Epidermal melanocyte (primary cell): ENCODE data around the gene ALLC.

Experiments
- DNase-seq: peaks from one replicate; pipeline ENCODE4 v3.0.0; 2011; ENCODE audit warnings: low spot score; ENCODE audit not compliant: insufficient read length

ALLC gene

DNA sequence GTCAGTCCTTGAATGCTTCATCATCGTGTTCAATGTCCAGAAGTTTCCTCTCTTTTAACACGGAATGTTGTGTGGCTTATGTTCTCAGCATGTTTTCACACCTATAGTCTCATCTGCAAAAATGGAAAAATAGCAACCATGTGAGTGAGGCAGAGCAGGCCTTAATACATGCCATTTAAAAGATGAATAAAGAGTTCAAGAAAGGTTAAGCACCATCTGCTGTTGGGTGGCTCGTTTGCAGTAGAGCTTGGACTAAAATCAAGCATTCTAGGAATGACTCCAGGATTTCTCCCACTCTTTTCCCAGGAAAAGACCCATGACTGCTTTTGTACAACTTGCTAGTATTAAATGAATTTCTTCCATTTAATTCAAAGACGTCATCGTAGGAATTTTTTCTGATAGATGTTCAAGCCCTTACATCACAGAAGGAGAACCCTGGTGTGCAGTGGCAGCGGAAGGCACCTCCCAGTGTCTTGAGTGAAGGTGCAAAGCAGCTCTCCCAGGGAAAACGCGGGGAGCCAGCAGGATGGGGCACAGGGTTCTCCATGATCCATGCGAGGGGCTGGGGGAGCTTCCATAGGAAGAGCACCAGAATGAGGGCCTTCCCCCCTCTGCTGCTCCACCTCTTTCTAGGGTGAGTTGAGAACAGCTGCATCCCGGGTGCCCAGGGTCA is 55.0 kb downstream of the ALLC start:
- DNase-seq, result no peak

DNA sequence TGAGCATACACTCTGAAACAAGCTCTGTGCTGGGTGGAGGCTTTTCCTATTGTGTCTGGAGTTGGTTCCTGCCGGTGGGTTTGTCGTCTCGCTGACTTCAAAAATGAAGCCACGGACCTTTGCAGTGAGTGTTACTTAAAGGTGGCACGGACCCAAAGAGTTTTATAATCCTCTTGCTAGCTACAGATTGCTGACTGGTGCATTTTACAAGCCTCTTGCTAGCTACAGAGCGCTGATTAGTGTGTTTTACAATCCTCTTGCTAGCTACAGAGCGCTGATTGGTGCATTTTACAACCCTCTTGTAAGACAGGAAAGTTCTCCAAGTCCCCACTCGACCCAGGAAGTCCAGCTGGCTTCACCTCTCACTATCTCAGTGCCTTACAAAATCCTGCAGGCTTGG is 60.7 kb downstream of the ALLC start:
- DNase-seq, result no peak

DNA sequence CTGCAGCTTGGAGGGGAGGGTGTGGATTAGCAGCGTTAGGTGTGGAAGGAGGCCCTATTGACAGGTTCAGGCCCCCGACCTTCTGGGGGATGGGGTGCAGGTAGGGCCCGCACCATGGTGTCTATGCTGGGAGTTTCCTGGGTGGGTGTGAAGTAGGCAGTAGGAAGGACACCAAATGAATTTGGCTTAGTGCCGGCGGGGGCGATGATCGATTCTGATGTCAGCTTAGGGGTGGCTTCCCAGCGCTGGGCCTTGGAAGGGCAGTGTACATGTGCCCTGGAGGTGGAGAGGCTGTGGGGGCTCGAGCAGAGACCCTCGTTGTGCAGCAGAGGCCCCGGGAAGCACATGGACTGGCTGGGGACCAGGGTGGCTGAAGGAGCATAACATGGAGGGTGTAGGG is 67.0 kb downstream of the ALLC start:
- DNase-seq, result no peak

DNA sequence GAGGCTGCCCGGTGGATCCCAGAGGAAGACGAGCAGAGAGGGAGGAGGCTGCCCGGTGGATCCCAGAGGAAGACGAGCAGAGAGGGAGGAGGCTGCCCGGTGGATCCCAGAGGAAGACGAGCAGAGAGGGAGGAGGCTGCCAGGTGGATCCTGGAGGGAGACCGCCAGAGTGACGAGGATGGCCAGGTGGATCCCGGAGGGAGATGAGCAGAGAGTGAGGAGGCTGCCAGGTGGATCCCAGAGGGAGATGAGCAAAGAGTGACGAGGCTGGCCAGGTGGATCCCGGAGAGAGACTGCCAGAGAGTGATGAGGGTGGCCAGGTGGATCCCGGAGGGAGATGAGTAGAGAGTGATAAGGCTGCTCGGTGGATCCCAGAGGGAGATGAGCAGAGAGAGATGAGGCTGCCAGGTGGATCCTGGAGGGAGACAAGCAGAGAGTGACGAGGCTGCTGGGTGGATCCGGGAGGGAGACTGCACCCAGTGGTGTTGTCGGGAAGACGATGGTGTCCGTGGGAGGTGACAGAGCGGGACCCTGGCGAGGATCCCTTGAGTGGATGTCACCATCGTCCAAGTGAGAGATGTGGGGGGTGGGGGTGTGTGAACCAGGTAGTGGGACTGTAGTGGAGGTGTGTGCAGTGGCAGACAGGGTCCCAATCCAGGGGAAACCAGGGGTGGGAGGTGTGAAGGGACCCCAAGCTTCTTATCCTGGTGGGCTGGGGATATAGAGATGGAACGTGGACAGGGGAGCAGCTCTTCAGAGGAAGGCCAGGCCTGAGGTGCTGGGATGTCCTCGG is 67.7 kb downstream of the ALLC start:
- DNase-seq, result no peak

DNA sequence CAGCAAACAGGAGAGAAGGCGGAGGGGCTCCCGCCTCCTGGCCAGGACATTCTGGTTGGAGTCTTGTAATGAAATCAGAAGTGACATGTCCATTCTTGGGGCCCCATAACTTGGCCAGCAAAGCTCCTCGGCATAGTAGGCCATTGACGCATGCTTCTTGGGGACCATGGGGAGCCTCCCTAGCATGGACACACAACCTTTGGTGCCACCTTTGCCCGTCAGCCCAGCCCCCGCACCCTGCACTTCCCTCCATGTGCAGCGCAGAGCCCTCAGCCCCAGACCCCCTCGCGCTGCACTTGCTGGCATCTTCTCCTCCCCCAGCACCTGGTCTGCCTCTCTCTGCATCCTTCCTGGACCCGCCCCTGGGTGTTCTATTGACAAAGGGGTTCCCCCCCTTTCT is 68.5 kb downstream of the ALLC start:
- no peak for DNase-seq

DNA sequence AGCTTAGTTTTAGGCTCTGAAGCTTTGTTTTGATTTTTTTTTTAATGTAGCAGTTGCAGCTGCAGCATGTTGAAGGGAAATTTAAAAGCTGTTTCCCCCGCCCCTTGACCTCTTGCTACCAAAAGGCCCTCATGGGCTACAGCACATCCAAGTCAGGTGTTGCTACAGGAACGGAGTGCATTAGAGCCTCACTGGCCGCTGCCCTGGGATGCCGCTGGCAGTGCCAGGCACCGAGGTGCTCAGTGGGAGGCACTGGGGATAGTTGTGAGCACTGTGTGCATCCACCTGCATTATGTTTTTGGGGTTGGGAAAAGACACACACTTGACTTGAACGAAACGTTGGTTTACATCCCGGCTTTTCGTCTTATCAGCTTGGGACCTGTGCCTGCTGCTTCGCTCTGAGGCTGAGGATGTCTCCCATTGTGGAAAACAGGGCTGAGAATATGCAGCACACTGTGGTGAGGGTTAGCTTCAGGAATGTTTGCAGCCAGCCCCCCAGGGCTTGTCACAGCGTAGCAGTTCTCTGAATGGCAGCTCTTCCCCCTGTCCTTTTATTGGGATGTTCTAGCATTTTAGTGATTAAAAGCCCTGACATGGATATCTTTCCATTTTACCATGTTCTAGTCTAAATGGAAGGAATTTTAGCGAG is 69.5 kb downstream of the ALLC start:
- DNase-seq, result no peak

DNA sequence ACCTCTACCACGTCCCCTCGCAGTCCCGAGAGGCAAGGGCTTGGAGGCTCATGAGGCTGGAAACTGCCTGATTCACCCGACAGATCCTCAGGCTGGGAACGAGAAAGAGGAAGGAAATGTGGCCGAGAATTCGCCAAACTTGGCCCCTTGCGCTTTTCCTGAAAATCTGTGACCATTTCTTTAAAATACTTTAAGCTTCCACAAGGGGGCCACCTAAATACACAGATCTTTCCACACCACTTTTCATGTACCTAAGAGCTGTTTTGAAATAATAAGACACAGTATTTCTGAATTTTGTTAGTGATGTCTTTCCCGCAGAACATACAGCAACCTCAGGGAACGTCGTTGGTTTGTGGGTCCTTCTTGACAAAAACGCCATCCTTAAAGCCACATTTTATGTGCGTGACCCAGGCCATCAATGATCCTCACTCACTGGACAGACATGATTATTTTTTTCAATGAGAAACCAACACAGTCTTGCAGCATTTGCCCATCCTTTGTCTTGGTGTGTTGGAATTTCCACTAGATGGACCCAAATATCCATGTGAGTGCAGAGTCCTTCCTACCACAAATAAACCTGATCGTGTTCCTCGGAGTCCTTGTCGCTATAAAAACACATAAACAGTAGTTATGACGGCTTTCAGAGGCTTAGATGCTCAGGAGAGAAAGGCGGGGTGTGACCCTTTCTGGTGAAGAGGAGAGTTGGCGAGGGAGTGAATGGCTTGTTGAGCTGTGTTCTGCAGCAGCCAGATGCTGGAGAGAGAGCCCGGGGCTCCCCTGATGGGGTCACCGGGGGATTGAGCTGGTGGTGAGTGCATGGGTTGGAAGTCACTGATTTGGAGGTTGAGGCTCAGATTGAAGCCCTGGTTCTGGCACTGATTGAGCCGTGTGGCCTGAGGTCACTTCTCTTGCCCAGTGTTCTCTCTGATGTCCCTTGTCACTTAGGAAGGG is 70.4 kb downstream of the ALLC start:
- peak; percentile 57 for DNase-seq

DNA sequence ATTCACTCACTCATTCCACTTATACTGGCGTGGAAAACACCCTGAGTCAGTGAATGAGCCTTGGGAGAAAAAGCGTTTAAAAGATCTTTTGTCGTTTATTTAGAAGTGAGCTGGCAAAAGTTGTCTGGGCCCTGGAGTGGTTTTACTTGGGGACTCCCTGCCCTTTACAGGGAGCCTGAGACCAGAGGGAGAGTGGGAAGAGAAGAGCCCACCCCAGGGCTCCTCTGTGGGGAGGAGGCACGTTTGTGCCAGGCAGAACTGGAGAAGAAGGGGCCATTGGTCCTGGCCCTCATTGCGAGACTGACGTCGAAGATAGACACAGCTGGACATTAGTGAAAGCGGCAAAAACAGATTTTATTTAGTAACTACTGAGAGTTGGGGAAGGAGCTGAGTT is 71.1 kb downstream of the ALLC start:
- no peak for DNase-seq

DNA sequence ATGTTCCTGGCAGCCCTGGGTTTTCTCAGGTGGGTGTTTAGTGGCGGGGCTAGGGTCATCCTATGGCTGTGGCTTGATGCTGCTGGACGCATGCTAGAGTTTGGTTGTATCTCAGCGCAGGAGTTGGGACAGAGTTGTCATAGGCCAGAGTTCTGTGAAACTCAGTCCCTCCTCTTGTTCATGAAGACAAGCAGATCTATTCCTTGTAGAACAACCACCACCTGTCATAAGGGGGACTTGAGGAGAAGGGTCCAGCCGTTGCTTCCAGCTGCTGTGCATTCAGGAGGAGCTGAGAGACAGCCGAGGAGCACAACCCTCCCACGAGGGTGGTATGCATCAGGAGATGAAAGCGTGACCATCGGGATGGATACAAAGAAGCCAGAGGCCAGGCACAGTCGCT is 71.8 kb downstream of the ALLC start:
- no peak for DNase-seq

DNA sequence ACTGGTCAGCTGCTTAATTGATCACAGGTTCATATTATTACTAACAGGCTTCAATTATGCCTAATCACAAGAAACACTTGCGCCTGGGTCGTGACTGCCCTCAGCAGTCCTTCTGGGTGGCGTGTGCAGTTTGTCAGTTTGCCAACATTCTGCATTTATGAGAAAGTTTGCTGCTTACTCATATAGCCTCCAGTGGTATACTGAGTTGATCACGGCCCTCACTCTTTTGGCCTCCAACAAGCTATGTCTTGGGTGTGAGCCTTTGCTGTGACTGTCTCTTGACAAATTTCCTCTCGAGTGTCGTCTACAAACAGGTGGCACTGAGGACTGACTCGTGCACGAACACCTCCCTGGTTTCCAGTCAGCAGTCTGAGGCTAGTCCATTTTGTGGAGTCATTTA is 72.6 kb downstream of the ALLC start:
- no peak for DNase-seq

DNA sequence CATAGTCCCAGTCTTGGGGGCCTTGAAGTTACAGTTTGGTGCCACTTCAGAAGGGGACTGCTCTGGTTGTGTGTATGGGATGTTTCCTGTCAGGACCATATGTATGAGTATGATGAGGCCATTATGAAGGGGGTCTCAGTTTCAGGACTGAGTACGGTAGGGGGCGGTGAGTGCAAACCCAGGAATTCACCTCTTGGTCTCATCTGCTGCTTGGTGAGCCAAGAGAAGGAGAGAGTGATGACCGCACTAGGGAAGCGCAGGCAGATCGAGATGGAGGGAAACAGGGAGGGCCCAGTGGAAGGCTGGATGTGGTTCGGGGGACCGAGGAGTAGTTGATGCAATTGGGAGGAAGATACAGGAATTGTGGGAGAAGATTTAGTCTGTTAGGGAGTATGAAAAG is 73.8 kb downstream of the ALLC start:
- no peak for DNase-seq

DNA sequence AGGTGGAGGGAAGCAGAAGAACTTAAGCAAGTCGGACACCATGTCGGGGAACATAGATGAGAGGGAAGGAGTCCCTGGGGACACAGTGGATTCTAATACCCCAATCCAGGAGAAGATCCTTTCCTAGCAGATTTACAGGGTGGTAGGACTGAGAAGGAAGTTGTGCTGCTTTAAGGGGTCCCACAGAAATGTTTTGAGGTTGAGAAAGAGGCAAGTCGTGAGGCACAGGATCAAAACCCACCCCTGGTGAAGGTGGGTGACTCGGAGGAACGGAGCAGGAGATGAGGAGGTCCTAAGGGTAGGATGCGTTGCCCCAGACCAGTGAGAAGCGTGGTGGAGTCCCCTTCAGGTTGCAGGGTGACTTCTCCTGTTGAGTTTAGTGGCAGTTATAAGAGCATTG is 78.1 kb downstream of the ALLC start:
- no peak for DNase-seq

DNA sequence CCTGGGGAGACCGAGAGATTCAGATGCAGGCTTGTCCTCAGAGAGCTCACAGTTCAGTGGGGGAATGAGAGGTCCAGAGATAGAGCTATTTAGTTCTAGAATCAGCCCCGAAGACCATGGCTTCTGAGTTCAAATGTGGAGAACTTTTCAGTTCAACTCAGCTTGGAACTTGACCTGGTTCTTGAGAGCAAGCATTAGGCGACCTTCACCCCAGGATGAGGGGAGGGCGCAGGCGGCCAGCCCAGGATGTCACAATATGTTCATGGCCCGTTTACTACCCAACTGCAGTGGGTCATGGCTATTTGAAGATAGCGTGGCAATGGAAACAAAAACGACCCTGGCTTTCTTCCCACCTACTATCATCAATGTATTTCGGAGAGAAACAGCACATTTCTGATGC is 79.1 kb downstream of the ALLC start:
- DNase-seq, result no peak

DNA sequence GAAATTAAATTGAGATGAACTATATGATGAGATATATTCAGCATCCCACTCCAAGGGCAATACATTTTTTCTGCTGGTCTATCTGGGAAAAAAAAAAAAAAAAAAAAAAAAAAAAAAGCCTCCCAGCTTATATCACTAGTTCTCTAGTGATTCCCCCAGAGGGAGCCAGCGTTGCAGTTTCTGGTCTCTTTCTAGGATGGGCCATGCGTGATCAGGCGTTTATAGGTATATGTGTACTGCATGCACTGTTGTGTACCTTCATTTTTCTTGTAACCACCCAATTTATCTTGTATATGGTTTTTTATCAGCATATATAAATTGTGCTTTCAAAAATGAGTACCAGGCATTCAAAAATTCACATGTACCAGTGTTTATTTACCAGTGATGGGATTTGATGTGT is 80.5 kb downstream of the ALLC start:
- DNase-seq, result no peak

DNA sequence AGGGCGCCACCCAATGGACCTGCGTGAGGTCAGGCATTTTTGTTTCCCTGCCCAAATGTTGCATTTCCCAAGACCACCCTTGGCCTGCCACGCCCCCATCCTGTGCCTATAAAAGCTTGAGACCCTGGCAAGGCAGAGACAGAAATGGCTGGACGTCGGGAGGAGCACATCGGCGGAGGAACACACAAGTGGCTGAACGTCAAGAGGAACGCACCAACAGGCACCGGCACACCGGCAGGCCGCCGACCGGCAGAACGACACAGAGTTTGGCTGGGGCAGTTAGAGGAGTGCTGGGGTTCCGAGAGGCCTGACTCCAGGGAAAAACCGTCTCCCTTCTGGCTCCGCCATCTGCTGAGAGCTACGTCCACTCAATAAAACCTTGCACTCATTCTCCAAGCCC is 81.3 kb downstream of the ALLC start:
- no peak for DNase-seq

DNA sequence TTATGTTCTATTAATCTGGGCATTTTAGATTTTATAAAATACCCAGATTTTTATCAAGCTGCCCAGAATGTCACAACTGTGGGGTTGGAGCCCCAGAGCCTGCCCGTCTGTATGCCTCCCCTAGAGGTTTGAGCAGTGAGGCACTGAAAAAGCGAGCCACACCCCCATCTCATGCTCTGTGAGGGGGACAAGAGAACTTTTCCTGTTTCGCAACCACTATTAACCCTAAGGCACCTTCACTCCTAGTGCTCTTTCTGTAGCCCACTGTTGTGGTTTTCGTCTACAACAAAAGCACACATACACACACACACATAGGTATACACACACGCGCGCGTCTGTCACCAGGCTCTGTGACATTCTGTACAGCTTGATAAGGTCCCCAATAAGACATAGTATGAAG is 83.4 kb downstream of the ALLC start:
- no peak for DNase-seq

DNA sequence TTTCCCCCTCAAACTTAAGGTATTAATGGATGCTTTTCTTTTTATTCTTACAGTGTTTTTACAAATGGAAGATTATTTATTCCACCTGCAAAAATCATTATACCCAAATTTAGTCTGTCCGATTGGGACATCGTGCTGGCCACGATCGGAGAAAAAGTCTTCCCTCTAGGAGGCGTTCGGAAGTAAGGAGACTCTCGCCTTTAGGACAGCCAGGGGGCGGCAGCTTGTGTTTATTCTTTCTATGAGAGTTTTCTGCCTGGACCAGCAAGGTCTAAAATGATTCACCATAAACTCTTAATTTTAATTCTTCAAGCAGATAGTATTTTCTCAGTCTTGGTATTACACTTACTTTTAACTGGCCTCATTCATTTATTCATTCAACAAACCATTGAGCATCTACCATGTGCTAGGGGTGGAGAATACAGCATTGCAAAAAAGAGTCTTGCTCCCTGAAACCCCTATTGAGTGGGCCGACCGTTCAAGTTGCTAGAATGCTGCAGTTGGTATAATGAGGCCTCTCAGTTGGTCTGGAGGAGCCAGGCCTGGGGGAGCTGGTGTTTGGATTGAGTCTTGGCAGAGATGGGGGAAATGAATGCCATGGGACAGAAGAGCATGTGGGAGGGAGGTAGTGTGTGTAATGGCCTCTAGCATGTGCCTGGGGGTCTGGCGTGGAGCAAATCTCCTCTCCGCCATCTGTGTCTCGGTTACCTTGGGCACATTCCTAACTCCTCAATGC is 84.0 kb downstream of the ALLC start:
- DNase-seq, result no peak

DNA sequence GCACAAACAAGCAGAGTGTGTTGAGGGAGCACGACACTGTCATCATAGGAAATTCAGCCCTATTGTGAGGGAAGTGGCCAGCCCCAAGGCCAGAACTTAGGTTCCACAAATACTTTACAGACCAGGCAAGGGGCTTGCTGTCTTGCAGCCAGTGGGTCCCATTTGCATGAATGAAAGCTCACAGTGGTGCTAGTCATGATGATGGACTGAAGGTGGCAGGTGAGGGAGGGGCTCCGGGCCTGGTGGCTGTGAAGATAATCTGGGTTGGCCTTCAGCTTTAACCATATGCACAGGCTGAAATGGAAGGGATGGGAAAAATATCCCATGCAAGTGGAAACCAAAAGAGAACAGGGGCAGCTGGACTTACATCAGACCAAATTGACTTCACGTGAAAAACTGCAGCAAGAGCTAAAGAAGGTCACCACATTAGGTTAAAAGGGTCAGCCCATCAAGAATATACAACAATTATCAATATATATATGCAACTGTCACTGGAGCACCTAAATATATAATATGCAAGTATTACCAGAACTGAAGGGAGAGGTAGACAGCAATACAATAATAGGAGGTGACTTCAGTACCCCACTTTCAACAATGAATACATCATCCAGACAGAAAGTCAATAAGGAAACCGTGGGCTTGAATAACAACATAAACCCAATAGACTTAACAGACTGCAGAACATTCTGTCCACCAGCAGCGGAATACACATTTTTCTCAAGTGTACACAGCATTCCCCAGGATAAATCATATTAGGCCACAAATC is 84.9 kb downstream of the ALLC start:
- DNase-seq, result no peak

DNA sequence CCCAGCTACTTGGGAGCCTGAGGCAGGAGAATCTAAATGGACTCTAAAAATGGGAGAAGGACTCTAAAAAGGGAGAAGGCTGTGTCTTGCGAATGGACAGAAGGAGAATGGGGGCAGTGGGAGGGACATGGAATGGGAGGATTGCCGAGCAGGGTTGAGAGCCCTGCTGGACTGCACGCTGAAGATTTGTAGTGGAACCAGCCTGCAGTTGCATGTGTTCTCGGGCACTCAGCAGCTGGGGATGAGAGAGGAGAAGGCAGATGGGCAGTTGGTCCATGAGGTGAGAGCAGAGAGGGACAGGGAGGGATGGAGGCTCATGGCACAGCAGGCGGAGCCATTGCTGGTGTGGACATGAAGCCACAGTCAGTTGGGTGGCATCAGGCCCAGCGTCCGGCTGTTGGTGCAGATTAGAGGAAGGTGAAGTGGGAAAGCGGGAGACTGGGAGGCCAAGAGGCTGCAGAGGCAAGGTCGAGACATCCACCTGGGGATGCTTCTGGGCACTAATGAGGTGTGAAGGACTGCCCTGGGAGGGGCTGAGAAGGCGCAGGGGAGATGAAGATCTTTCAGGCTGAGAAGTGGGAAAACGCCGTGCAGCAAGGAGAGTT is 86.1 kb downstream of the ALLC start:
- no peak for DNase-seq

DNA sequence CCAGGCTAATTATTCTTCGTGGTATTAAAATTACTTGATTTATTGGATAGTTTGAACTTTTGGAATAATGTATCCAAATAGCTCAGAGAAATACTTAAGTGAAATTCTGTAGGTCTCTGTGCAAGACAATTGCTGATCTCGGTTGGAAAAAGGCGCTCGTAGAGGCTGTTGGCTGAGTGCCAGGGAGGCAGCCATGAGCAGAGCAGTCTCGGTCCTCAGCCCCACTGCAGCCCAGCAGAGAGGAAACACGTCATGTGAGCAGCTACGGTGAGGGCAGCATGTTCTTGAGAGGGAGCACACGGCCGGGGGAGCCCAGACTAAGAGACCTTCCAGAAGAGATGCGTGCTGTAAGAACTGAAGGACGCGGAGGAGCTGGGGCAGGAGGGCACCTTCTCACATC is 87.9 kb downstream of the ALLC start:
- DNase-seq, result no peak
